ENCODE results near the gene KCTD5. TPM values are rescaled to one million over a fixed set of nuclear protein-coding genes. Genes with fewer than 3 reads are reported as not detected.
"Not testable (repeated sequence)": the region's sequence is repeated elsewhere in the genome, so short reads cannot be mapped to it uniquely, and the experiment has no call there.

KCTD5 gene
- total and polyA plus RNA-seq, 2 of the 8 experiments (the other 6 are each of a cell fraction or from before 2014, with no cell fraction given), result 26.6 to 31.8 TPM

DNA sequence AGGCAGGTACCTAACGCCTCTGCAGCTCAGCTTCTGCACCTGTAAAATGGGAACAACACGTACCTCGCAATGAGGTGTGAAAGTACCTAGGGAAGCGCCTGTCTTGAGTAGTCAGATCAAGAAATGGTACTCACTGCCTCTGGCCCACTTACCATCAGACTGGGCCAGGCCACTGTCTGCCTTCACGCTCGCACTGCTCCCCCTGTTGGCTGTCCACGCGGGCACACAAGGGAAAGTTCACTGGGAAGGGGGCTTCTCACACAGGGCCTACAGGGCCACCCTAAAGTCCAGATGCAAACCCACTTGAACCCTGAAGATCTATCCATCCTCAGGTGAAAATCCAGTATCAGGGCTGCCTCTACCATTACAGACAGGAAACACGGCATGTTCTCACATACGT, 11.1 kb upstream of the KCTD5 start:
- H2BK12ac ChIP-seq (ENCODE audit: low read depth, low read length); H3K56ac ChIP-seq (replicated peaks; ENCODE audit: insufficient read length, low read depth, low read length); H3K36me3 ChIP-seq (ENCODE audit: control insufficient read depth in 2 of 4, insufficient read depth in 4 of 4, low read length in 3 of 4); H3K79me2 ChIP-seq (ENCODE audit: control insufficient read depth in 1 of 2, insufficient read depth in 2 of 2, low read length in 2 of 2); H2BK20ac ChIP-seq (ENCODE audit: low read length); H2BK5ac ChIP-seq (ENCODE audit: low read depth, low read length); H2BK120ac ChIP-seq (replicated peaks; ENCODE audit: low read depth, low read length); H3K4me2 ChIP-seq (ENCODE audit: insufficient read depth in 1 of 2, low read depth in 2 of 2, low read length in 2 of 2); H4K91ac ChIP-seq (replicated peaks; ENCODE audit: insufficient read length, low read length); H3K23me2 ChIP-seq (ENCODE audit: low read depth, low read length); H4K8ac ChIP-seq (ENCODE audit: extremely low read depth, insufficient read depth, low read length); H3K23ac ChIP-seq (ENCODE audit: insufficient read length); H3K18ac ChIP-seq (ENCODE audit: extremely low read depth, low read length); H2AK5ac ChIP-seq (ENCODE audit: low read depth, low read length); H3K9ac ChIP-seq (replicated peaks in 1 of 4; ENCODE audit: extremely low read depth in 1 of 4, low read depth in 3 of 4, low read length in 3 of 4); H4K5ac ChIP-seq (ENCODE audit: insufficient read length, low read depth, low read length); H3K27ac ChIP-seq (ENCODE audit: low read depth, low read length); H2AFZ ChIP-seq (ENCODE audit: low read length); H4K20me1 ChIP-seq (replicated peaks in 1 of 2; ENCODE audit: control insufficient read depth in 1 of 2, insufficient read depth in 2 of 2, low read length in 2 of 2); H3K4ac ChIP-seq (replicated peaks; ENCODE audit: insufficient read length, low read depth, low read length); H3K4me3 ChIP-seq (ENCODE audit: extremely low read depth in 1 of 4, insufficient read depth in 2 of 4, low read depth in 3 of 4, low read length in 4 of 4); H2BK15ac ChIP-seq (ENCODE audit: low read length); H3K14ac ChIP-seq (ENCODE audit: insufficient read length); H3K27me3 ChIP-seq (replicated peaks in 1 of 4; ENCODE audit: control insufficient read depth in 3 of 4, extremely low read depth in 1 of 4, insufficient read depth in 3 of 4, low read length in 3 of 4); H3K79me1 ChIP-seq (ENCODE audit: low read depth, low read length); H3K4me1 ChIP-seq (replicated peaks in 1 of 4; ENCODE audit: control insufficient read depth in 3 of 4, insufficient read depth in 4 of 4, low read length in 3 of 4); H3K9me3 ChIP-seq (ENCODE audit: insufficient read depth in 2 of 2, low read depth in 1 of 2, low read length in 1 of 2); POLR2A ChIA-PET (ENCODE audit: partially characterized antibody): not testable (repeated sequence)
- CTCF ChIA-PET (ENCODE audit: partially characterized antibody), result interaction anchor here (1.3 kb wide), 1 partner anchor 10 kb away, joined by 4 read pairs; no protein-coding TSS in a partner anchor
- TF ChIP-seq, protein P1, sequence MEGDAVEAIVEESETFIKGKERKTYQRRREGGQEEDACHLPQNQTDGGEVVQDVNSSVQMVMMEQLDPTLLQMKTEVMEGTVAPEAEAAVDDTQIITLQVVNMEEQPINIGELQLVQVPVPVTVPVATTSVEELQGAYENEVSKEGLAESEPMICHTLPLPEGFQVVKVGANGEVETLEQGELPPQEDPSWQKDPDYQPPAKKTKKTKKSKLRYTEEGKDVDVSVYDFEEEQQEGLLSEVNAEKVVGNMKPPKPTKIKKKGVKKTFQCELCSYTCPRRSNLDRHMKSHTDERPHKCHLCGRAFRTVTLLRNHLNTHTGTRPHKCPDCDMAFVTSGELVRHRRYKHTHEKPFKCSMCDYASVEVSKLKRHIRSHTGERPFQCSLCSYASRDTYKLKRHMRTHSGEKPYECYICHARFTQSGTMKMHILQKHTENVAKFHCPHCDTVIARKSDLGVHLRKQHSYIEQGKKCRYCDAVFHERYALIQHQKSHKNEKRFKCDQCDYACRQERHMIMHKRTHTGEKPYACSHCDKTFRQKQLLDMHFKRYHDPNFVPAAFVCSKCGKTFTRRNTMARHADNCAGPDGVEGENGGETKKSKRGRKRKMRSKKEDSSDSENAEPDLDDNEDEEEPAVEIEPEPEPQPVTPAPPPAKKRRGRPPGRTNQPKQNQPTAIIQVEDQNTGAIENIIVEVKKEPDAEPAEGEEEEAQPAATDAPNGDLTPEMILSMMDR (IDR thresholded peaks at IDR 0.05; ENCODE audit: control extremely low read depth in 1 of 3, insufficient read depth in 1 of 3, low read depth in 1 of 3, low read length in 3 of 3), result peak; percentile 34 to 50 (median 43)
- 73% methylated on average over 10 of the region's 10 CpGs; no CpG with 5 or more reads in 1 of the 2 experiments for WGBS, 2 experiments (ENCODE audit: extremely low coverage in 1 of 2, insufficient coverage in 1 of 2, insufficient read length in 1 of 2, insufficient replicate concordance in 2 of 2, low coverage in 1 of 2, low lambda C conversion rate in 2 of 2, missing lambda C conversion rate in 1 of 2)
- FAIRE-seq (peak; percentile 24), DNase-seq (ENCODE audit: low read depth in 1 of 2, low spot score in 2 of 2) (peak in 1 of 2 experiments; percentile 64)
